HCT116 (cell line): ENCODE measurements around the gene GAB2. TPM values are rescaled to one million over a fixed set of nuclear protein-coding genes. Genes with fewer than 3 reads are reported as not detected.

ENCODE experiments used
- ATAC-seq: fragments of 200-7000 bp; cut with Tn5 transposase; 2 replicates; pipeline ENCODE4 v1.9.1; 2020; ENCODE audit warnings: mild to moderate bottlenecking, moderate library complexity
- BruUV-seq: library from RNA; stranded (reverse); fragments of 400-500 nt; replicated peaks from 2 replicates; lab custom pipeline; 2021; lab: Mats Ljungman, UMichigan
- CTCF ChIA-PET: fragments of 300-600 bp; sonication (Branson Sonifier 250); formaldehyde crosslinking; loops from one replicate; lab custom pipeline; 2021; ENCODE audit warnings: antibody characterized with exemption; lab: Charles Lee
- POLR2A ChIA-PET: fragments of 300-600, 350-600 bp; sonication (Branson Sonifier 250); formaldehyde crosslinking; loops from one replicate; lab custom pipeline; 2021; ENCODE audit warnings: antibody characterized with exemption; lab: Charles Lee
- RAD21 ChIA-PET, 2 experiments: fragments of 300-600 bp; sonication (Branson Sonifier 250); formaldehyde crosslinking; loops; one replicate each; lab custom pipeline; 2023; ENCODE audit warnings: low total read pairs in 2 of 2; ENCODE audit not compliant: uncharacterized antibody in 2 of 2, unreplicated experiment in 2 of 2, low non-redundant PET in 1 of 2; lab: Charles Lee
- DNase-seq: peaks from one replicate; pipeline ENCODE4 v3.0.0-alpha.2; 2010; ENCODE audit warnings: low read depth, low spot score
- H2AFZ ChIP-seq: fragments of 200-600 bp; shearing (Covaris generic), sonication (generic); 2 replicates; pipeline ENCODE4 v1.6.1; 2017; ENCODE audit warnings: low read depth, mixed run types, mixed read lengths, antibody characterized with exemption, low read length; ENCODE audit not compliant: poor library complexity, severe bottlenecking
- H3K27ac ChIP-seq: 2 replicates; pipeline ENCODE4 v1.5.1; 2012; ENCODE audit warnings: low read depth, low read length
- H3K27me3 ChIP-seq: fragments of 200-600 bp; sonication (generic); 2 replicates; pipeline ENCODE4 v1.6.1; 2016; ENCODE audit warnings: mixed run types, low read length, mixed read lengths; ENCODE audit not compliant: insufficient read depth
- H3K36me3 ChIP-seq, 2 experiments: fragments of 200-500 bp in 1 of 2; fragments of 200-600 bp in 1 of 2; sonication (Bioruptor generic) in 1 of 2; sonication (generic) in 1 of 2; 2 replicates each; pipeline versions ENCODE4 v1.5.1 to v1.6.1; 2014 to 2016; ENCODE audit warnings: low read length in 2 of 2, inconsistent platforms in 1 of 2, mixed read lengths in 1 of 2, mixed run types in 1 of 2; ENCODE audit not compliant: insufficient read depth in 2 of 2, control insufficient read depth in 1 of 2
- H3K4me1 ChIP-seq, 2 experiments: fragments of 200-600 bp in 1 of 2; sonication (generic) in 1 of 2; 2 replicates each; pipeline versions ENCODE4 v1.5.1 to v1.6.1; 2012 to 2017; ENCODE audit warnings: low read length in 2 of 2, inconsistent platforms in 1 of 2, mild to moderate bottlenecking in 1 of 2, mixed read lengths in 1 of 2, mixed run types in 1 of 2, moderate library complexity in 1 of 2; ENCODE audit not compliant: insufficient read depth in 2 of 2, control insufficient read depth in 1 of 2
- H3K4me2 ChIP-seq: fragments of 200-600 bp; sonication (generic); 2 replicates; pipeline ENCODE4 v1.6.1; 2017; ENCODE audit warnings: mixed run types, low read length, mixed read lengths
- H3K4me3 ChIP-seq, 2 experiments: fragments of 200-600 bp in 1 of 2; sonication (generic) in 1 of 2; replicated peaks in 1 of 2; 2 replicates each; pipeline ENCODE4 v1.5.1; 2011 to 2016; ENCODE audit warnings: low read length in 2 of 2, control low read depth in 1 of 2, low read depth in 1 of 2, mild to moderate bottlenecking in 1 of 2, mixed read lengths in 1 of 2, mixed run types in 1 of 2
- H3K79me2 ChIP-seq: fragments of 200-600 bp; sonication (generic); 2 replicates; pipeline ENCODE4 v1.6.1; 2017; ENCODE audit warnings: mild to moderate bottlenecking, mixed run types, low read length, moderate library complexity, mixed read lengths; ENCODE audit not compliant: insufficient read depth
- H3K9ac ChIP-seq: fragments of 200-600 bp; sonication (generic); 2 replicates; pipeline ENCODE4 v1.6.1; 2016; ENCODE audit warnings: low read length, mixed read lengths
- H3K9me2 ChIP-seq: fragments of 200-600 bp; sonication (generic), shearing (Covaris generic); 2 replicates; pipeline ENCODE4 v1.6.1; 2017; ENCODE audit warnings: mixed run types, mild to moderate bottlenecking, moderate library complexity; ENCODE audit not compliant: insufficient read depth
- H3K9me3 ChIP-seq, 2 experiments: fragments of 200-500 bp in 1 of 2; fragments of 200-600 bp in 1 of 2; sonication (Bioruptor generic) in 1 of 2; sonication (generic) in 1 of 2; 2 replicates each; pipeline ENCODE4 v1.6.1; 2014 to 2017; ENCODE audit warnings: low read length in 2 of 2, mixed read lengths in 2 of 2, inconsistent platforms in 1 of 2, low read depth in 1 of 2, mild to moderate bottlenecking in 1 of 2, mixed run types in 1 of 2, moderate library complexity in 1 of 2; ENCODE audit not compliant: control insufficient read depth in 1 of 2, insufficient read depth in 1 of 2
- H4K20me1 ChIP-seq: fragments of 200-600 bp; sonication (generic), shearing (Covaris generic); 2 replicates; pipeline ENCODE4 v1.6.1; 2017; ENCODE audit warnings: mixed run types, mild to moderate bottlenecking, moderate library complexity; ENCODE audit not compliant: insufficient read depth
- ATF3 ChIP-seq: IDR thresholded peaks from 2 replicates; pipeline ENCODE4 v1.6.1; 2012
- CBX3 ChIP-seq: IDR thresholded peaks from 2 replicates; pipeline ENCODE4 v1.6.1; 2012; ENCODE audit warnings: low read depth
- EGR1 ChIP-seq: IDR thresholded peaks from 2 replicates; pipeline ENCODE4 v1.6.1; 2012; ENCODE audit warnings: low read depth
- ELF1 ChIP-seq: IDR thresholded peaks from 2 replicates; pipeline ENCODE4 v1.6.1; 2012; ENCODE audit warnings: low read depth, borderline replicate concordance
- EZH2 ChIP-seq: fragments of 200-600 bp; sonication (generic); IDR thresholded peaks from 2 replicates; pipeline ENCODE4 v1.6.1; 2017; ENCODE audit warnings: antibody characterized with exemption, mixed run types
- EZH2phosphoT487 ChIP-seq: fragments of 200-600 bp; IDR thresholded peaks from 2 replicates; pipeline ENCODE4 v1.6.1; 2018; ENCODE audit warnings: antibody characterized with exemption, borderline replicate concordance
- FOSL1 ChIP-seq: IDR thresholded peaks from 2 replicates; pipeline ENCODE4 v1.6.1; 2012; ENCODE audit warnings: low read depth
- JUND ChIP-seq: IDR thresholded peaks from 2 replicates; pipeline ENCODE4 v1.6.1; 2012
- POLR2A ChIP-seq: IDR thresholded peaks from 2 replicates; pipeline ENCODE4 v1.7.0; 2011; ENCODE audit warnings: borderline replicate concordance; ENCODE audit not compliant: insufficient read depth, insufficient read length; ENCODE audit errors: extremely low read depth
- POLR2AphosphoS5 ChIP-seq: IDR thresholded peaks from 2 replicates; pipeline ENCODE4 v1.6.1; 2011; ENCODE audit warnings: mild to moderate bottlenecking, low read depth, low read length, moderate library complexity
- SIN3A ChIP-seq: IDR thresholded peaks from 2 replicates; pipeline ENCODE4 v1.6.1; 2012; ENCODE audit warnings: low read depth
- SP1 ChIP-seq: IDR thresholded peaks from 2 replicates; pipeline ENCODE4 v1.6.1; 2012; ENCODE audit warnings: low read depth
- SRF ChIP-seq: IDR thresholded peaks from 2 replicates; pipeline ENCODE4 v1.6.1; 2012; ENCODE audit warnings: low read depth
- TCF7L2 ChIP-seq: IDR thresholded peaks from 2 replicates; pipeline ENCODE4 v1.7.0; 2011; ENCODE audit warnings: borderline replicate concordance, inconsistent platforms; ENCODE audit not compliant: insufficient read depth, insufficient read length; ENCODE audit errors: extremely low read depth
- YY1 ChIP-seq: IDR thresholded peaks from 2 replicates; pipeline ENCODE4 v1.6.1; 2011; ENCODE audit warnings: low read length, low read depth, moderate library complexity, mild to moderate bottlenecking; ENCODE audit not compliant: insufficient replicate concordance; ENCODE audit errors: extremely low read depth
- ZFX ChIP-seq: fragments of 450-650 bp; IDR thresholded peaks from 2 replicates; pipeline ENCODE4 v1.6.1; 2017
- ZNF274 ChIP-seq: fragments of 200-500 bp; sonication (Bioruptor generic); IDR thresholded peaks from 2 replicates; pipeline ENCODE4 v1.6.1; 2014; ENCODE audit warnings: mild to moderate bottlenecking, low read depth, low read length, inconsistent platforms
- intact Hi-C: fragments of 100-400 bp; cut with micrococcal nuclease; formaldehyde crosslinking; loops from 2 replicates; pipeline ENCODE4 v1.10.0; 2022
- total RNA-seq: library from RNA; stranded (reverse); gene quantifications from one replicate; pipeline ENCODE4 v1.2.1, GENCODE V29; 2021; ENCODE audit not compliant: unreplicated experiment
- TF ChIP-seq, protein P1 (sequence below): IDR thresholded peaks from 2 replicates; pipeline ENCODE4 v1.6.1; 2011; ENCODE audit warnings: mild to moderate bottlenecking, low read length, moderate library complexity; ENCODE audit not compliant: insufficient replicate concordance; ENCODE audit errors: extremely low read depth
- TF ChIP-seq, protein P2 (sequence below): IDR thresholded peaks from 2 replicates; pipeline ENCODE4 v1.6.1; 2012
- TF ChIP-seq, protein P3 (sequence below): IDR thresholded peaks from 2 replicates; pipeline ENCODE4 v1.6.1; 2012; ENCODE audit warnings: low read depth

The GAB2 gene
- total RNA-seq, 1 experiment from 2014 or later, result 1.9 TPM

- ATAC-seq (no peak), DNase-seq (no peak)
- Histone ChIP-seq H3K79me2 (no peaks in the 10 kb centered on the region), H3K4me1 (peaks cover 8 to 44% of the 10 kb centered on the region in 2 experiments), H4K20me1 (no peaks in the 10 kb centered on the region), H3K27ac (no peak overlapping the region), H3K9me3 (no peaks in the 10 kb centered on the region), H3K9me2 (no peaks in the 10 kb centered on the region), H3K27me3 (no peaks in the 10 kb centered on the region), H3K9ac (no peak overlapping the region), H3K36me3 (no peaks in the 10 kb centered on the region), H3K4me2 (peak overlapping the region; percentile 88; the same call in 1 of the 2 replicates), H3K4me3 (no peak overlapping the region), H2AFZ (no peak overlapping the region)
- BruUV-seq, result TSS peak; percentile 47
- intact Hi-C loops, result no loop called here
- CTCF ChIA-PET, result no interaction called here
- POLR2A ChIA-PET, result interaction anchor here (0.6 kb wide), 1 partner anchor 77 kb away, joined by 3 read pairs; no protein-coding TSS in a partner anchor
- RAD21 ChIA-PET, result no interaction called here
- TF ChIP-seq, protein P1, sequence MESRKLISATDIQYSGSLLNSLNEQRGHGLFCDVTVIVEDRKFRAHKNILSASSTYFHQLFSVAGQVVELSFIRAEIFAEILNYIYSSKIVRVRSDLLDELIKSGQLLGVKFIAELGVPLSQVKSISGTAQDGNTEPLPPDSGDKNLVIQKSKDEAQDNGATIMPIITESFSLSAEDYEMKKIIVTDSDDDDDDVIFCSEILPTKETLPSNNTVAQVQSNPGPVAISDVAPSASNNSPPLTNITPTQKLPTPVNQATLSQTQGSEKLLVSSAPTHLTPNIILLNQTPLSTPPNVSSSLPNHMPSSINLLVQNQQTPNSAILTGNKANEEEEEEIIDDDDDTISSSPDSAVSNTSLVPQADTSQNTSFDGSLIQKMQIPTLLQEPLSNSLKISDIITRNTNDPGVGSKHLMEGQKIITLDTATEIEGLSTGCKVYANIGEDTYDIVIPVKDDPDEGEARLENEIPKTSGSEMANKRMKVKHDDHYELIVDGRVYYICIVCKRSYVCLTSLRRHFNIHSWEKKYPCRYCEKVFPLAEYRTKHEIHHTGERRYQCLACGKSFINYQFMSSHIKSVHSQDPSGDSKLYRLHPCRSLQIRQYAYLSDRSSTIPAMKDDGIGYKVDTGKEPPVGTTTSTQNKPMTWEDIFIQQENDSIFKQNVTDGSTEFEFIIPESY, result no peak
- TF ChIP-seq POLR2A (no peak), EGR1 (no peak), ZFX (no peak), EZH2 (no peak), SIN3A (no peak), SP1 (no peak), CBX3 (no peak), JUND (no peak), TCF7L2 (no peak), ATF3 (no peak), YY1 (no peak), EZH2phosphoT487 (no peak), ELF1 (no peak), ZNF274 (no peak), FOSL1 (no peak), POLR2AphosphoS5 (no peak), SRF (no peak)
- TF ChIP-seq, protein P2, sequence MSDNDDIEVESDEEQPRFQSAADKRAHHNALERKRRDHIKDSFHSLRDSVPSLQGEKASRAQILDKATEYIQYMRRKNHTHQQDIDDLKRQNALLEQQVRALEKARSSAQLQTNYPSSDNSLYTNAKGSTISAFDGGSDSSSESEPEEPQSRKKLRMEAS, result no peak
- TF ChIP-seq, protein P3, sequence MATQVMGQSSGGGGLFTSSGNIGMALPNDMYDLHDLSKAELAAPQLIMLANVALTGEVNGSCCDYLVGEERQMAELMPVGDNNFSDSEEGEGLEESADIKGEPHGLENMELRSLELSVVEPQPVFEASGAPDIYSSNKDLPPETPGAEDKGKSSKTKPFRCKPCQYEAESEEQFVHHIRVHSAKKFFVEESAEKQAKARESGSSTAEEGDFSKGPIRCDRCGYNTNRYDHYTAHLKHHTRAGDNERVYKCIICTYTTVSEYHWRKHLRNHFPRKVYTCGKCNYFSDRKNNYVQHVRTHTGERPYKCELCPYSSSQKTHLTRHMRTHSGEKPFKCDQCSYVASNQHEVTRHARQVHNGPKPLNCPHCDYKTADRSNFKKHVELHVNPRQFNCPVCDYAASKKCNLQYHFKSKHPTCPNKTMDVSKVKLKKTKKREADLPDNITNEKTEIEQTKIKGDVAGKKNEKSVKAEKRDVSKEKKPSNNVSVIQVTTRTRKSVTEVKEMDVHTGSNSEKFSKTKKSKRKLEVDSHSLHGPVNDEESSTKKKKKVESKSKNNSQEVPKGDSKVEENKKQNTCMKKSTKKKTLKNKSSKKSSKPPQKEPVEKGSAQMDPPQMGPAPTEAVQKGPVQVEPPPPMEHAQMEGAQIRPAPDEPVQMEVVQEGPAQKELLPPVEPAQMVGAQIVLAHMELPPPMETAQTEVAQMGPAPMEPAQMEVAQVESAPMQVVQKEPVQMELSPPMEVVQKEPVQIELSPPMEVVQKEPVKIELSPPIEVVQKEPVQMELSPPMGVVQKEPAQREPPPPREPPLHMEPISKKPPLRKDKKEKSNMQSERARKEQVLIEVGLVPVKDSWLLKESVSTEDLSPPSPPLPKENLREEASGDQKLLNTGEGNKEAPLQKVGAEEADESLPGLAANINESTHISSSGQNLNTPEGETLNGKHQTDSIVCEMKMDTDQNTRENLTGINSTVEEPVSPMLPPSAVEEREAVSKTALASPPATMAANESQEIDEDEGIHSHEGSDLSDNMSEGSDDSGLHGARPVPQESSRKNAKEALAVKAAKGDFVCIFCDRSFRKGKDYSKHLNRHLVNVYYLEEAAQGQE, result no peak
Observed at GRCh38 chr11:78190374-78190773, 227.2 kb downstream of the GAB2 start.
